Endothelial cell of umbilical vein (primary cell): ENCODE measurements around the gene SHC4. TPM values are rescaled to one million over a fixed set of nuclear protein-coding genes. Genes with fewer than 3 reads are reported as not detected.
A peak's percentile ranks its signal among the peaks of the same experiment; 100 is the strongest.

ENCODE experiments used
- BruUV-seq: library from RNA; stranded (reverse); fragments of 400-500 nt; replicated peaks from 2 replicates; lab custom pipeline; 2021; lab: Mats Ljungman, UMichigan
- CTCF ChIA-PET: fragments of 300-600, 350-600 bp; sonication (Branson Sonifier 250); formaldehyde crosslinking; loops from one replicate; lab custom pipeline; 2021; ENCODE audit warnings: antibody characterized with exemption, inconsistent platforms; lab: Charles Lee
- POLR2A ChIA-PET: fragments of 300-600, 350-600 bp; sonication (Branson Sonifier 250); formaldehyde crosslinking; loops from one replicate; lab custom pipeline; 2021; ENCODE audit warnings: antibody characterized with exemption, inconsistent platforms; lab: Charles Lee
- DNase-seq: peaks from one replicate; pipeline ENCODE4 v3.0.0-alpha.2; 2011; ENCODE audit warnings: low read depth, low spot score
- FAIRE-seq: peaks from 2 replicates; lab custom pipeline; 2011; peaks lifted over from hg19 to GRCh38; lab: Jason Lieb, UNC
- H2AFZ ChIP-seq: 2 replicates; pipeline ENCODE4 v1.6.0; 2012; ENCODE audit warnings: low read depth, low read length, control low read depth, inconsistent platforms
- H3K27ac ChIP-seq: 2 replicates; pipeline ENCODE4 v1.5.1; 2011; ENCODE audit warnings: low read depth, mild to moderate bottlenecking, control low read depth, low read length, moderate library complexity; ENCODE audit not compliant: insufficient read depth
- H3K27me3 ChIP-seq, 2 experiments: 2 replicates each; pipeline versions ENCODE4 v1.6.0 to v1.6.1; 2011; ENCODE audit warnings: low read length in 2 of 2, mixed read lengths in 1 of 2; ENCODE audit not compliant: control insufficient read depth in 2 of 2, insufficient read depth in 2 of 2
- H3K36me3 ChIP-seq, 2 experiments: 2 replicates in 1 of 2; 3 replicates in 1 of 2; pipeline ENCODE4 v1.5.1; 2011; ENCODE audit warnings: low read length in 2 of 2, mild to moderate bottlenecking in 1 of 2, moderate library complexity in 1 of 2; ENCODE audit not compliant: control insufficient read depth in 2 of 2, insufficient read depth in 2 of 2; ENCODE audit errors: extremely low read depth in 1 of 2
- H3K4me1 ChIP-seq: 3 replicates; pipeline ENCODE4 v1.5.1; 2011; ENCODE audit warnings: mild to moderate bottlenecking, low read length; ENCODE audit not compliant: control insufficient read depth, insufficient read depth; ENCODE audit errors: extremely low read depth
- H3K4me2 ChIP-seq: 2 replicates; pipeline ENCODE4 v1.6.1; 2011; ENCODE audit warnings: low read length, control low read depth, mixed read lengths; ENCODE audit not compliant: insufficient read depth
- H3K4me3 ChIP-seq, 3 experiments: fragments of 200-600 bp in 1 of 3; sonication (generic), shearing (Covaris generic) in 1 of 3; replicated peaks in 1 of 3; 2 replicates each; pipeline ENCODE4 v1.5.1; 2011 to 2016; ENCODE audit warnings: control low read depth in 3 of 3, low read length in 3 of 3, mild to moderate bottlenecking in 2 of 3, inconsistent platforms in 1 of 3, low read depth in 1 of 3, moderate library complexity in 1 of 3; ENCODE audit not compliant: insufficient read depth in 1 of 3
- H3K79me2 ChIP-seq: 2 replicates; pipeline ENCODE4 v1.6.0; 2012; ENCODE audit warnings: low read length, inconsistent platforms; ENCODE audit not compliant: control insufficient read depth, insufficient read depth
- H3K9ac ChIP-seq: replicated peaks from 2 replicates; pipeline ENCODE3; 2011; ENCODE audit warnings: low read length, control low read depth; ENCODE audit not compliant: insufficient read depth; ENCODE audit errors: extremely low read depth
- H3K9me1 ChIP-seq: replicated peaks from 3 replicates; pipeline ENCODE4 v1.6.0; 2011; ENCODE audit warnings: mild to moderate bottlenecking, low read length; ENCODE audit not compliant: control insufficient read depth, insufficient read depth; ENCODE audit errors: extremely low read depth
- H3K9me3 ChIP-seq: replicated peaks from 2 replicates; pipeline ENCODE4 v1.5.1; 2012; ENCODE audit warnings: low read length, inconsistent platforms; ENCODE audit not compliant: control insufficient read depth, insufficient read depth
- H4K20me1 ChIP-seq: replicated peaks from 2 replicates; pipeline ENCODE3; 2011; ENCODE audit warnings: mild to moderate bottlenecking, low read length; ENCODE audit not compliant: control insufficient read depth, insufficient read depth; ENCODE audit errors: extremely low read depth
- CTCF ChIP-seq, 2 donors: IDR thresholded peaks; 1 replicate in 1 of 2; 2 replicates in 1 of 2; pipeline ENCODE4 v1.5.1; 2011; ENCODE audit warnings: low read length in 2 of 2, mild to moderate bottlenecking in 2 of 2, moderate library complexity in 2 of 2, control low read depth in 1 of 2, inconsistent platforms in 1 of 2, low read depth in 1 of 2; ENCODE audit not compliant: insufficient read depth in 1 of 2; ENCODE audit errors: extremely low read depth in 1 of 2
- EZH2 ChIP-seq: IDR thresholded peaks from 2 replicates; pipeline ENCODE4 v1.6.1; 2012; ENCODE audit warnings: borderline replicate concordance, low read depth, mild to moderate bottlenecking, moderate library complexity, low read length, inconsistent platforms; ENCODE audit not compliant: severe bottlenecking
- FOS ChIP-seq: IDR thresholded peaks from 2 replicates; pipeline ENCODE4 v1.6.1; 2011; ENCODE audit warnings: mild to moderate bottlenecking, low read length, moderate library complexity, borderline replicate concordance; ENCODE audit not compliant: insufficient read depth
- GATA2 ChIP-seq: IDR thresholded peaks from 2 replicates; pipeline ENCODE4 v1.7.0; 2011; ENCODE audit warnings: low read depth, mild to moderate bottlenecking, moderate library complexity, mixed read lengths, low read length; ENCODE audit not compliant: insufficient read length, insufficient read depth
- JUN ChIP-seq: IDR thresholded peaks from 2 replicates; pipeline ENCODE4 v1.6.1; 2011; ENCODE audit warnings: borderline replicate concordance, low read depth; ENCODE audit not compliant: insufficient read length, insufficient read depth
- MAX ChIP-seq: IDR thresholded peaks from 2 replicates; pipeline ENCODE4 v1.6.1; 2011; ENCODE audit not compliant: insufficient read depth, insufficient read length
- MYC ChIP-seq: IDR thresholded peaks from one replicate; pipeline ENCODE4 v1.6.1; 2011; ENCODE audit warnings: mild to moderate bottlenecking, low read depth, low read length
- POLR2A ChIP-seq: IDR thresholded peaks from 2 replicates; pipeline ENCODE4 v1.6.1; 2012; ENCODE audit warnings: low read depth, mild to moderate bottlenecking, control low read depth, low read length
- POLR2AphosphoS5 ChIP-seq: IDR thresholded peaks from 2 replicates; pipeline ENCODE4 v1.6.1; 2012; ENCODE audit warnings: low read depth, mild to moderate bottlenecking, control low read depth, low read length, moderate library complexity; ENCODE audit not compliant: insufficient read depth
- dilution Hi-C: fragments of 300-500 bp; cut with MboI; formaldehyde crosslinking; loops from one replicate; pipeline ENCODE4 v1.15.0; 2019; ENCODE audit warnings: low sequenced_read_pairs; ENCODE audit not compliant: extremely low pct_ligation_motif_present
- intact Hi-C: fragments of 100-400 bp; cut with micrococcal nuclease; formaldehyde crosslinking; loops from one replicate; pipeline ENCODE4 v1.10.0; 2022
- polyA plus RNA-seq, 4 experiments: library from polyadenylated mRNA; depleted of rRNA in 3 of 4; stranded (reverse) in 3 of 4; unstranded in 1 of 4; fragments of >200 nt; gene quantifications; 2 replicates each; pipeline versions ENCODE4 v1.2.1 to v1.2.3, GENCODE V29; 2011 to 2012; ENCODE audit warnings: missing spikeins in 1 of 4
- total RNA-seq: library from RNA; stranded (reverse); gene quantifications from 2 replicates; pipeline ENCODE4 v1.2.3, GENCODE V29; 2021

SHC4 gene
- total and polyA plus RNA-seq, 2 donors (not counting 3 experiments of a cell fraction or from before 2014, with no cell fraction given), result 0.20 TPM; not detected in 1

DNA sequence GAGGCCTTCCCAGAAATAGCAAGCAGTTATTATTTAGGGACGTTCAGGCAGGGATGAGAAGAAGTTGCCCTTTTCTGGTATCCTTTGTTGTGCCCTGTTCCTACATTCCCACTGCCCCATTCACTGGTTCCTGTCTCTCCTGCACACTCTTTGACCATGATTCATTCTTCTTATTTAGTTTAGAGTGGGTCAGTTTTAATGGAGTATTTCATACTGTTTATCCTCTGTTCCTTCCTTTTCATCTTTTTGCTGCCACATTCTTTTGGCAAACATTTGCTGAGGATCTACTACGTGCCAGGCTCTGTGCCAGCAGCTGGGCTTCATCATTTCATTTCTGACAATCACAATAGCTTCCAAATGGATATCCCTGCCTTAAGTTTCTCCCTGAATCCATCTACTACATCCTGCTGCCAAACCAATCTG lies 97.6 kb downstream of the SHC4 start:
- H3K27me3 ChIP-seq, result no peaks in the 10 kb centered on the region
- no peaks in the 10 kb centered on the region for H3K79me2 ChIP-seq
- CTCF ChIA-PET, result interaction anchor here (1.5 to 3.1 kb wide), 2 partner anchors 280 to 1279 kb away, joined by 12 to 13 read pairs; no protein-coding TSS in a partner anchor
- H3K27ac ChIP-seq, result no peak overlapping the region
- peaks cover 12% of the 10 kb centered on the region for H3K4me1 ChIP-seq
- H3K9me3 ChIP-seq, result no peaks in the 10 kb centered on the region
- no TSS peak for BruUV-seq
- no peaks in the 10 kb centered on the region for H3K36me3 ChIP-seq
- peak; percentile 30 for TF ChIP-seq FOS
- no peak for TF ChIP-seq CTCF (IDR thresholded peaks at IDR 0.05; ENCODE audit: extremely low read depth in 1 of 2, insufficient read depth in 1 of 2, low read depth in 1 of 2, low read length in 2 of 2)
- intact Hi-C loops (no loop called here), dilution Hi-C loops (no loop called here)
- no peak overlapping the region for H3K4me2 ChIP-seq
- peak overlapping the region; percentile 69 for H2AFZ ChIP-seq
- FAIRE-seq (no peak), DNase-seq (no peak)
- POLR2A ChIA-PET, result no interaction called here
- no peaks in the 10 kb centered on the region for H3K9me1 ChIP-seq
- no peak overlapping the region for H3K9ac ChIP-seq
- no peaks in the 10 kb centered on the region for H4K20me1 ChIP-seq
- no peak overlapping the region for H3K4me3 ChIP-seq

- intact Hi-C loops (no loop called here), dilution Hi-C loops (no loop called here)
- Histone ChIP-seq H3K27ac (no peak overlapping the region), H3K4me2 (no peak overlapping the region), H3K79me2 (no peaks in the 10 kb centered on the region), H3K36me3 (no peaks in the 10 kb centered on the region), H3K9ac (no peak overlapping the region), H2AFZ (peak overlapping the region; percentile 69), H3K4me3 (no peak overlapping the region), H3K27me3 (no peaks in the 10 kb centered on the region), H3K4me1 (peaks cover 12% of the 10 kb centered on the region), H3K9me3 (no peaks in the 10 kb centered on the region), H3K9me1 (no peaks in the 10 kb centered on the region), H4K20me1 (no peaks in the 10 kb centered on the region)
- no peak for DNase-seq
- BruUV-seq, result no TSS peak
- ChIA-PET POLR2A (no interaction called here), CTCF (interaction anchor here (0.9 to 10.8 kb wide), 4 partner anchors 280 to 1280 kb away, joined by 4 to 181 read pairs (median 12); no protein-coding TSS in a partner anchor)
- FAIRE-seq, result no peak
- TF ChIP-seq CTCF (IDR thresholded peaks at IDR 0.05; ENCODE audit: extremely low read depth in 1 of 2, insufficient read depth in 1 of 2, low read depth in 1 of 2, low read length in 2 of 2) (no peak), FOS (no peak), MAX (no peak), GATA2 (no peak), MYC (no peak), JUN (no peak), POLR2A (no peak), EZH2 (no peak), POLR2AphosphoS5 (no peak)
These were observed 98.2 kb downstream of the SHC4 start for GRCh38 chr15:48865370-48866079.
